Activated CD8-positive, alpha-beta memory T cell treated with anti-CD3 and anti-CD28 coated beads, Interleukin-2, amount 50 U/mL, for 1 hour (primary cell): Measurements from ENCODE around the gene ZNF385B.
"Not testable (repeated sequence)": the region's sequence is repeated elsewhere in the genome, so short reads cannot be mapped to it uniquely, and the experiment has no call there.

Experiments
- DNase-seq: peaks from one replicate; pipeline ENCODE4 v3.0.0-alpha.2; 2020; ENCODE audit errors: extremely low read depth

ZNF385B gene

DNA sequence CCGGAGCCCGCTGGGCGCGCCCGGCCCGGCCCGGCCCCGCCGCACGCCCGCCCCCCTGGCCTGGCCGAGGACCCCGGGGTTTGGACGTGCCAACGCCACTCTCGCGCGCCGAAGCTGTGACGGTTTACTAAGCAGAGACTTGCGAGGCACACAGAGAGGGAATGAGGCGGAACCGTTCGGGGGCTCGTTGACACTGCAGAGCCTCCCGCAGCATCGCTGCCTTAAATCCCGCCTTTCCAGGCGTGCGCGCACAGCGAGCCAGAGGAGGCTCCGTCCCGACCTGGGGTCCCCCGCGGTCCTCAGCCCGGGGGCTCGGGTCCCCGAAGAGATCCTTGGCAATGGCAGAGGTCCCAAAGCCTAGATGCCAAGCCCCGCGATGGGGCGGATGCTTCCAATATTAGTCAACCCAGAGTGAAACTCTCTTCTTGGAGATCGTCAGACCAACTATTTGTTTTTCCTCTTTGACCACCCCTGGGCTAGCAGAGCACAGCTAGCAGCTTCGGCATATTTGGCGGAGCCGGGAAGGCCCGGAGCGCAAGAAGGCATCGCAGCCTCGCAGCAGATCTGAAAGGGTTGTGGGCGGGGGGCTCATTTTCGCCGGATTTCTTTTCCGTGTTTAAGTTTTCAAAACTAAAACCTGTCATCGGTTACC, at the start of gene ZNF385B:
Gene ZNF385B (minus strand): TSS at position 197 of the 652 bp plus-strand sequence.
- no peak for DNase-seq

- DNase-seq = no peak
These were observed 49.3 kb upstream of the ZNF385B start for GRCh38 chr2:179910735-179911113.

- no peak for DNase-seq
These were observed 48.7 kb upstream of the ZNF385B start for GRCh38 chr2:179909845-179910734.

GRCh38 chr2:179900655-179901054, 39.2 kb upstream of the ZNF385B start:
- DNase-seq = no peak

DNA sequence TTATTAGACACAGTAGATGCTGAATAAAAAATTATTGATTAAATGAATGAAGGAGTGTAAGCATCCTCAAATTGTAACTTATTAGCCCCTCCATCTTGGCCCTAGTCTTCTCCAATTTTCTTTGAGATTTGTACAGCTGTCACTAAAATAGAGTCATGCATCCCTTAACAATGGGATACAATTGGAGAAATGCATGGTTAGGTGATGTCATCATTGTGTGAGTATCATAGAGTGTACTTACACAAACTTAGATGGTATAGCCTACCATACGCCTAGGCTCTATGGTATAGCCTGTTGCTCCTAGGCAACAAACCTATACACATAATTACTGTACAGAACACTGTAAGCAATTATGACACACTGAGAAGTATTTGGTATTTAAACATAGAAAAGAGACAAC, 38.3 kb upstream of the ZNF385B start:
- DNase-seq = no peak

- DNase-seq = no peak
These were observed 37.5 kb upstream of the ZNF385B start for GRCh38 chr2:179898873-179899272.

DNA sequence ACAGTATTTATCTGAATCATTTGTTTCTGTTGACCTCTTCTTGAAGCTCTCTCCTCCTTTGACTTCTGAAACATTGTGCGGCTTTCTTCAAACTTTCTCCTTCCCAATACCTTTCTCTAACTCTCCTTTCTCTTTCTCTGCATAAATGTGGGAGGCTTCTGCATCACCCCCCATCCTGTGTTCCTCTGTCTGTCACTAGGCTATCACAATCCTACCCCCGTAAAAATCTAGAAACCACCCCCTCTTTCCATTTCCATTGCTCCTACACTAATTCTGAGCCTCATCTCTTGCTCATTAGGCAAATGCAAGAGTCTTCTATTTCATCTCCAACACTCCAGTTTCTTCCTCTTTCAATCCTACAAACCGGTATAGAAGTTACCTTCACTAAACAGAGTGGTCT, 32.2 kb upstream of the ZNF385B start:
- no peak for DNase-seq

DNA sequence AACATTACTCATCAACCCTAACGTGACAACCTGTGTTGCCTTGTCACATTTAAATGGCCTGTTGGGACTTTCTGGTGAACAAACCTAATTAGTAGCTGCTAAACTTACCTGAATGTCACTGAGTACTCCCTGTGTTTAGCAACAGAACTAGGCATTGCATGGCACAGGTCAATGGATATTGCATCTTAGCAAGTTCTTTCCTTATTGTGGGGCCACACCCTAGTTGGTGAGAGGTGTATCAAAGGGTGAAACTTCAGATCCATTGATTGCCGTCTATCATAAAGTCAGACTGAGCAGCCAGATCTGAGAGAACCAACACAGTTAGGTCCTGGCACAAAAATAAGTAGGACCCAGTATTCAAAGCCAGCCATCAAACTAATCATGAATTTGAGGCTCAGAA, 29.8 kb upstream of the ZNF385B start:
- DNase-seq = no peak

- no peak for DNase-seq
These were observed 29.3 kb upstream of the ZNF385B start for GRCh38 chr2:179890666-179891065.

GRCh38 chr2:179888642-179889041, 27.2 kb upstream of the ZNF385B start:
- not testable (repeated sequence) for DNase-seq

DNA sequence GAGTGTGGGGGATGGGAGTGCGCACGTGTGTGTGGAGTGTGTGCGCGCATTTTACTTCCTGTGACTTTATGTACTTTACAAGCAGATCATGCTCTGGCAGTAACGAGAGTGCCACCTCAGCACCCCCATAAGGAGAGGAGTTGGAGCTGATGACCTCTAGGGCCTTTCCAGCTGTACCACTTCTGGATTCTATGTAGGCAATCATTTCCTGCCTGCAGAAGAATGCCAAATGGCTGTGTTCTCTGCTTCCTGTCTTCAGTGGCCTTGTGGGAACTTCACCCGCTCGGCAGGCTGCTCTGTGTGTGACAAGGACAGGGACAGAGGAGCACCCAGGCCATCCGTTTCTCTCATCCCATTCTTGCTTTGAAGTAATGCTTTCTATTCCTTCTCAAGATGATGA, 22.8 kb upstream of the ZNF385B start:
- no peak for DNase-seq

DNA sequence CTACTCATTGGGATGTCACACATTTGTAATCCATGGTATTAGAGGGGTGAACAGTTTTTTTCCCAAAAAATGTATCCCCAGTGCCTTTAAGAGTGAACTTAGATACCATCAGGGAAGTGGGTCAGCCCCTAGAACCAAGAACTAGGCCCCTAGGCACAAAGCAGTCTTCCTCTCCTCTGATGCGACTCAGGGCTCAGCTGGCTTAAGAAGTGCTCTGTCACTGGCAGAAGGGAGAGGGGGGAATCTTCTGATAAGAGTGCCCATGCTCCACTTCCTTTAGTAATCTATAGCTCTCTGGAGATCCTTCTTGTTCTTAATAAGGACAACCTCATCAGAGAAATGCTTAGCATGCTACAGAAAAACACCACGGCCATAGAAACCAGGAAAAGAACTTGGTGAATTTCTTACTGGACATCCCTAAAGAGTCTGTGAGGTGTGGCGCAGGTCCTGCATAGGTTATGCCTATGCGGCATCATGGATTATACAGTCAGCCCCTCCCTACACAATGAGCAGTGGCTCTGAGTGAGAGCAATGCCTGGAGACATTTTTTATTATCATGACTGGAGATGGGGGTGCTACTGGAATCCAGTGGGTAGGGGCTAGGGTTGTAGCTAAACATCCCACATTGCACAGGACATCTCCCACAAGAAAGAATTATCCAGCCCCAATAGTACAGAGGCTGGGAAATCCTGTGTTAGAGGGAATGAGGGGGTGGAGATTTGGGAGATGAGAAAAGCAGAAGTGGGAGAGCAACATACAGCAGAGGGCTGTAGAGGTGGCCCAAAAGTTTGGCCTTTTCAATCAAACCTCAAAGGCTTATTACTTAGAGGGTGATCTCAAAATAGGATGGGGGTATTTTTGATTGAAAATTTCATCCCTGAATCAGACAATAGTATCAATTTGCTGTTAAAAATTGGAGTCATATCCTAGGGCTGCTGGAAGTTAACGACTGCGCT, 21.7 kb upstream of the ZNF385B start:
- DNase-seq = no peak

GRCh38 chr2:179877601-179878364, 16.4 kb upstream of the ZNF385B start:
- no peak for DNase-seq

GRCh38 chr2:179876266-179876665, 14.9 kb upstream of the ZNF385B start:
- DNase-seq = no peak

DNA sequence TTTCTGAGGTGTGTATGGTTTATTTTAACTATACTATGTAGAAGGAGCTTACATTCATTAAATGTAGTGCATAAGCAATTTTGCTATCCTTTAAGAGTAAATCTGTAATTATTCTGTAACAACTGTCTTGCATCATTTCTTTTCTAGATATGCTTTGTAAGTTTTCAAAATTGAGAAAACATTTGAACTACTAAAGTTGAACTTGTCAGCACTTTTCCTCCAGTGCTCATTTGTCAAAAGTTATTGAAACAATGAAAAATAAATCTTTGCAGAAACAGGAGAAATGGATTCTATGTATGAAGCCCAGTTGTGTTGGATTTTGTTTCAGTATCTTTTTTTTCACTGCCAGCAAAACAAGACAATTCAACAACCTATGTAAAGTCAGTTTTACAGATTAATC, 14.5 kb upstream of the ZNF385B start:
- DNase-seq = no peak

- no peak for DNase-seq
These were observed 1.6 kb upstream of the ZNF385B start for GRCh38 chr2:179862898-179863458.

- no peak for DNase-seq
These were observed 391 bp downstream of the ZNF385B start for GRCh38 chr2:179861027-179861415.

GRCh38 chr2:179860255-179861026, 971 bp downstream of the ZNF385B start:
- DNase-seq = no peak

DNA sequence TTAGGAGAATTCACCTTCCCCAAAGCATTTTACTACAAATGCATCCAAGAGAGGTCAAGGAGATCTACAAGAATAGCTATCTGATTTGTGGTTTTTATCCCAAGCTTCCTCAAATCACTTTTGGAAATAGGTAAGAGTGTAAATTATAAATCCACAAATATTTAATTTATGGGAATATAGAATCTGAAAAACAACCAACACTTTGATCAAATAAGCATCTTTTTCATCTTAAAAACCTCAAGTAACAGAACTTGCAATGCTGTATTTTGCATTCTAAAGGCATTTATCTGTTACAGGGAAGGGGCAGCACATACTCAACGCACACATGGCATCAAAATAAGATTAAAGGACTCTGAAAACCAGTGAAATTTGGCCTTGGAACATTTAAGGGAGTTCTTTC, 1.9 kb downstream of the ZNF385B start:
- no peak for DNase-seq

DNA sequence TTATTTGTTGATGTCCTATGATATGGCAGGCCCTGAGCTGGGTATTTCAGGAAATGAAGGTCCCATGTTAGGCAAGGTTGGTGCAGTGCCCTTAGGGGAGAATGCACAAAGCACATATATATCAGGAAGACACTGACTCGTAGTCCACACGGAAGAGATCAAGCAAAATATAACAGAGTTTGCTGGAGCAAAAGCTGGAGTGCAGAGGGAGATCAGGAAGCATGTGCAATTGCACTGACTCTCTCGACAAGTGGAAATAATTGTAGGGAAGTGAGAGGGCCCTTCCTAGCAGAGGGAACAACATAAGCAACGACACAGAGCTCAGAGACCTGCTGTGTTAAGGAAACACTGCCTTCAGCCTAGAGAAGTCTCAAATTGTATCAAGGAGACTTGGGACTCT, 4.2 kb downstream of the ZNF385B start:
- no peak for DNase-seq
